GM21526 (cell line): Measurements from ENCODE around the gene PRDM2.

Experiments
- ATAC-seq: cut with Tn5 transposase; IDR thresholded peaks from one replicate; pipeline ENCODE4 v1.9.1; 2021; ENCODE audit warnings: moderate library complexity; ENCODE audit not compliant: unreplicated experiment, low FRiP score

PRDM2 gene

DNA sequence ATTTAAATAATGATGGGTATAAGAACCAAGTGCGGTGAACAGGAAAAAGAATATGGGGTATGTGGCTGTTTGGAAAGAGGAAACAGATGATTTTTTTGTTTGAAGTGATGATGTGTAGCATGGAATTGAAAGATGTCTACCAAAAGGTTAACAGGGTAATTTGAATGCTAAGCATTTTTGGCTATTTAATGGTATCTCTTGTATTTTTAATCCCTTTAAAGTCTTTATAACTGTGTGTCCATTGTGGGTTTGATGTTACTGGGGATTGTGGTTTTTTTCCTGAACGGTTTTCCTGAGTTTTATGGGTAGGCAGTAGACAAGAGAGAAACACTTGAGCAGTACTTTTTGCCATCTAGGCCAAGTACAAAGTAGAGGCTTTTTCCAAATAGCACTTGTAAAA is 63.2 kb downstream of the PRDM2 start:
- ATAC-seq: no peak

DNA sequence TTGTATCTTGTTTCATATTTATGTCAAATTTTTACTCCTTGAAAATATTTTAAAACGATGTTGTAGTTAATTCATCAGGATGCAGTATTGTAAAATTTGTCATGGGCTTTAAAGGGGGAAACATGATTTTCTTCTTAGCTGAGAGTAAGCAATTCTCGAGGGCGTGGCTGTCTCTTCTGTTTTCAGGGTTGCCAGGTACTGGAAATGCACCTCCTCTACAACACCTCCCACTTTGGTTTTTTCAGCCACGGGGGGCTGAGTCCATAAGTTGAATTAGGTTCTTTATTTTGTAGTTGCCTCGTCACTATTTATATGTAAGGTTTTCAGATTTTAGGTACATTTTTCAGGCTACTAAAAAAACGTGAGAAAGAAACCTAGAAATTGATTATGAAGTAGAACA is 64.0 kb downstream of the PRDM2 start:
- ATAC-seq: no peak

DNA sequence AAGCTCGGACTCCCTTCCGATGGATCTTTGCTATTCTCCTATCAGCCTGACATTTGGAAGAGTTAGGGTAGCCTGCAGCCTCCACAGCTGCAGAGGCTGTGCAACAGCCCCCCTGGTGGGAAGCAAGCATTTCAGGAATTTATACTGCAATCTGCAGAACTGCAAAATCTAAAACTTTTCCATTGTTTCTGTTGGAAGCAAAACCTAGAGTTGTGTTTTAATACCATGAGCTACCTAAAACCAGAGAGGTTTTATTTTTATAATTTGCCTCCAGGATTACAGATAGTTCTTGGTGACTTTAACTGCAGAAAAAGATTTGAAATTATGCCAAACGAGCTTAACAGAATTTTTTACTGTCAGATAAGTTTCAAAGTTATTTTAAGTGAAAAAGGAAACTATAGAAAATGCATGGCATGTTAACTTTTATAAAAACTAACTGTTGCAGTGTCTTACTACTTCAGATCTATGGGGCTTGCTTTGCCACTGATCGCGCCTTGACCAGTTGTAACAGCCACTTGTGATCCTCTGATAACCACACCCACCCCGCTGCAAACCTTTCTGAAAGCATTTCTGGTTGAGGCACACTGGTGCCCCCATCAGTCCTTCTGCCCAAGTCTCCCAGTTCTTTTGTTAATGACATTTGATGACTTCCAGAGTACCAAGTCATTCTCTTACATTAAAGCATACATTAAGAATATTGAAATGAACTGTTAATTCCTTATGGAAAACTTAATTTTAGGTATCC is 64.8 kb downstream of the PRDM2 start:
- ATAC-seq: no peak

DNA sequence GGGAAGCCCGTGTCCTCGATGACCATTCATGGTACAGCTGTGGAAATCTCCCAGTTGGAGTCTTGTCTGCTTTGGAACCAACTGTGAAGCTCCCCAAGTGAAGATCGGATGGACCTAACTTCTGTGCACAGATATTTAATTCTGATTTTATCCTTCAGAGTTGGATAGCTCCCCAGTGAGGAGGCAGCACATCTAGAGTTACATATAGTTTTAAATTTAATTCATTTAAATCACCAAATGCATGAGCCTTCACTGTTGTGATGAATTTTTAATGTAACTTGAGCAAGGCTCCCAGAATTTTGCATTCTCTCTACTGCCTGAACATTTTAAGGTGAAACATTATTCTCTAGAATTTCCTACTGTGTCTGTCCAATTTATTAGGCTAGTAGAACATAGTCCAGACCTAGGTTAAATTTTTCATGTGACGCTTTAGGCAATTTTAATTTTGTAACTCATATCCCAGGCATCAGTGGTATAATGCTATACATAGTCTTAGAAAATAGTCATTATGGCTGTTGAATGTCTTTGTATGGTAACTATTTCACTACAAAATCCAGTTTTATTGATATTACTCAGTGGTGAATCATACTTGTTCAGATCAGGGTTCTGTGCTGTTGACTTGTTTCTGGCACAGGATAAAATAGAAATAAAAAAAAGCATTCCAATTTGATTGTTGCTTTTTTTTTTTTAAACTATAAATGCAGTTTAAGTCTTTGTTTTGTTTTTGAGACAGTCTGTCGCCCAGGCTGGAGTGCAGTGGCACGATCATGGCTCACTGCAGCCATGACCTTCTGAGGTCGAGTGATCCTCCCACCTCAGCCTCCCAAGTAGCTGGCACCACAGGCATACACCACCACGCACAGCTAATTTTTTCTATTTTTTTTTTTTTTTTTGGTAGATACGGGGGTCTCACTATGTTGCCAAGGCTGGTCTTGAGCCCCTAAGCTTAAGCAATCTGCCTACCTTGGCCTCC is 66.9 kb downstream of the PRDM2 start:
- no peak for ATAC-seq

DNA sequence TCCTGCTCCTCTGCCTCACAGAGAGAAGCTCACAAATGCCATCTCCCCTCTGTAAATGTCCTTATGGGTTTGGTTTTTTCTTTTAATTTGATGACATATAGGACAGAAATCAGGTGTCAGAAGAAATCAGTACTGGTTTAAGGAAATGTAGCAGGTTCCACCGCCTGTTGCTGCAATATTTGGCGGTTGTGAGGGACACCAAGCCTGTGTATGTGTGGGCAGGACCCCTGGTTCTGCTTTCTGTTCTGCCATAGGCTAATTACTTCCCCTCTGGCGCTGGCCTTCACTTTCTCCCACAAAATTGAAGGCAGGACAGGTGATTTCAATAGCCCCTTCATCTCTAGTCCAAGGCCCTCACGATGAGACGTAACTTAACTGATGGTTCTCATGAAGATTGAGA is 69.2 kb downstream of the PRDM2 start:
- ATAC-seq: no peak

DNA sequence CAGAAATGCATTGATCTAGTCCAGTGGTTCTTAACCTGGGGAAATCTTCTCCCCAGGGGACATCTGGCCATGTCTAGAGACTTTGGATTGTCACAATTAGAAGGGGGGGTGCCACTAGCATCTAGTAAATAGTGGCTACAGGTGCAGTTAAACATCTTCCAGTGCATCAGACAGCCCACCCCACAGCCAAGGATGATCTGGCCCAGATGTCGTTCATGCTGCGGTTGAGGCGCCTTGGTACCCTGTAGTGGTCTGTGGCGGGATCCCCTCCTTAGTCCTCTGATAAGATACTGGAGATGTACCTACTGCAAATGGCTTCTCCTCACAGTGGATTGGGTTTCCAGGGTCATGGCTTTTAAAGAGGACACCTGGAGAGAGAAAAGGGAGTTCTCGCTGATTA is 69.8 kb downstream of the PRDM2 start:
- ATAC-seq: no peak

DNA sequence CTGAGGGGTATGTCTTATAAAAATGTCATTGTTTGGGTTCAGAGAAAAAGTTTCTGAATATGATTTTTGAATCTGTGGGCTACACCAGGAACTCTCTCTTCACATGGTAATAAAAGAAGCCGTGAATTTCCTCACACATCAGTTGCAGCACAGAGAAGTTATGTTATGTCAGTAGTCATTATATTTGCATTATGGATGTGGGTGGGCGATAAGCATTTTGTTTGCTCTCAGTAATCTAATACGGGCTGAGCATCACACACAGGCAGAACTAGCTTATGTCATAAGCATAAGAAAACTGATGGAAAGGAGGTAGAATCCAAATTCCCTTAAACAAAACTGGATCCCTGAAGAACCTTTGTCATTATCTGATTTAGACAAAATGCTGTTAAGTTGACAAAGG is 70.8 kb downstream of the PRDM2 start:
- no peak for ATAC-seq

DNA sequence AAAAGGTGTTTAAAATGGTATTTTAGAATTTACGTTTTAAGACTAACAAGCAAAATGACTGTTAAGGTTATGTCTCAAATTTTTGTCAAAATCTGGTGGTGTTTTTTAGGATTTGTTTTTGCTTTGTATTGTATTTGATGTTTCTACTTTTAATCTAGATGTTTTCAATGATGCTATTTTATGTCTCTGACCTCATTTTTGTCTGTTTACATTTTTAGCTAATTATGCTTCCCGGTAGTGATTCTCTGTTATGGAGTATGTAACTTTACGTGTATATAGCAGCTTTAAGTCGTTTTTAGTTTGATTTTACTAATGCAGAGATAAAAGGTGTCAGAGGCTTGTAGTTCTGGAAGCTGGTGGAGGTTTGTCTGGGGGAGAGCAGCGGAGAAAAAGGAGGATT is 71.8 kb downstream of the PRDM2 start:
- ATAC-seq: no peak

DNA sequence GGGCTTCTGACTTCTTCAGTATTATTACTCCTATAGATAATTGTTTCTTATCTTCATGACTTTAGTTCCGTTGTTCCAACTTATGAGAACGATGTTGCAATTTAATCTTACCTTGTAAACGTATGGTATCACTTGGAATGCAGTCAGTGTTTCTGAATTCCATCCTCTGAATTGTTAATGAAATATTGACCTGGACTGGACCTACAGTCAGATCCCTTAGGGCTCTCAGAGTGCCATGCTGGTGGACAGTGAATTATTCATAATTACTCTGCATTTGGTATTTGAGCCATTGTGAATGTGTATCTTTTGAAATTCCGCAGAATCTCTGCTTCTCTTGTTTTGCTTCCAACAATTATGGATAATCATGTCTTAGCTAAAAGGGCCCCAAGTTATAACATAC is 72.3 kb downstream of the PRDM2 start:
- no peak for ATAC-seq

DNA sequence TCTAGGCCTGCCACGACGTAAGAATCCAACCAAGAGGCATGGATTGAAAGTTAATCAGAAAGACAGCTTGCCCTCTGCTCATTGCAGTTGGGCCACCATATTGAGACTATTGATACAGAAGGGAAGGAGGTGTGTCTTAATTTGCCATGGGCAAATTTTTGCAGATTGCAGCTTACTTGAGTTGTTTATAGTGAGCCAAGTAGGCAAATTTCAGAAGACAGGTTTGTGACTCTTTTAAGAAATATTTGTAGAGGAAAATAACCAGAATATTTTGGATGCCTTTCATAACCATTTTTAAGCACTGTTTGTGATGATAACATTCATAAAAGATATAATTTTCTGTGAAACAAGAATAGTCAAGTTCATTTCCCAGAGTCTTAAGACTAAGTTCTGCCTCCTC is 74.1 kb downstream of the PRDM2 start:
- no peak for ATAC-seq

DNA sequence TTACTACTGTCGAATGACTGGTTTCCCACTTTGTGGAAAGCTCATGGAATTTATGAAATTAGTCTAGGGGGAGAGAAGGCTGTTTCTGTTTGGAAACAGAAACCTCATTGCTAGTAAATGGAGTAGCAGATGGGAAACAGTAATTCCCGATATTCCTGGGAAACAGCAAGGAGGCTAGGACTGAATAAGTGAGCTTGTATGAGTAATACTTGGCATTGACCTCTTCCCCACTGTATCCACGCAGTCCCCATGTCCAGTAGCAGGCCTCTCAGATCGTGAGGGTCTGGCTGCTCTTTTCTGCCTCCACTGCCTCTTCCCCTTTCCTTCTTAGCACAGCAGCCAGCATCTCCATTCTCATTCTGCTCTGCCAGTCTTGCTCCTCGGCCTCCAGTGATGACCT is 75.5 kb downstream of the PRDM2 start:
- ATAC-seq: no peak

DNA sequence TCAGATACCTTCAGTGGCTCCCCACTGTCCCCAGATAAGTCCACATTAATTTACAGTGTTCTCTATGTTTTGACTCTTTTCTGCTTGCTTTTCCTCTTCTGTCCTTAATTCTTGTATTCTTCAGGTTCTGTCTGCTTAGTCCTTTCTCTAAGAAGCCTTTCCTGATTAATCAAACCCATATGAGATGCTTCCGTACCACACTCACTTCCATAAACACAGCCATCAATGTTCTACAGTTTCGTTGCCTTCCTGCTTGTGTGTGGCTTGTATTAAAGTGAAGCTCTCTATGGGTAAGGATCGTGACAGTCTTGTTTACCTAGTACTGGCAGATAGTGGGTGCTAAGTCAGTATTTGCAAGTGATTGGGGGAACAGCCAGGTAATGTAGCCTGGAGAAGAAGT is 75.9 kb downstream of the PRDM2 start:
- ATAC-seq: no peak

DNA sequence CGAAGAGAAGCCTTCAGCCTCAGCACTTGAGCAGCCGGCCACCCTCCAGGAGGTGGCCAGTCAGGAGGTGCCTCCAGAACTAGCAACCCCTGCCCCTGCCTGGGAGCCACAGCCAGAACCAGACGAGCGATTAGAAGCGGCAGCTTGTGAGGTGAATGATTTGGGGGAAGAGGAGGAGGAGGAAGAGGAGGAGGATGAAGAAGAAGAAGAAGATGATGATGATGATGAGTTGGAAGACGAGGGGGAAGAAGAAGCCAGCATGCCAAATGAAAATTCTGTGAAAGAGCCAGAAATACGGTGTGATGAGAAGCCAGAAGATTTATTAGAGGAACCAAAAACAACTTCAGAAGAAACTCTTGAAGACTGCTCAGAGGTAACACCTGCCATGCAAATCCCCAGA is 78.4 kb downstream of the PRDM2 start:
- no peak for ATAC-seq

DNA sequence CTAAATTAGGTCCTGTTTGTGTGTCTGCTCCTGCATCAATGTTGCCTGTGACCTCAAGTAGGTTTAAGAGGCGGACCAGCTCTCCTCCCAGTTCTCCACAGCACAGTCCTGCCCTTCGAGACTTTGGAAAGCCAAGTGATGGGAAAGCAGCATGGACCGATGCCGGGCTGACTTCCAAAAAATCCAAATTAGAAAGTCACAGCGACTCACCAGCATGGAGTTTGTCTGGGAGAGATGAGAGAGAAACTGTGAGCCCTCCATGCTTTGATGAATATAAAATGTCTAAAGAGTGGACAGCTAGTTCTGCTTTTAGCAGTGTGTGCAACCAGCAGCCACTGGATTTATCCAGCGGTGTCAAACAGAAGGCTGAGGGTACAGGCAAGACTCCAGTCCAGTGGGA is 79.9 kb downstream of the PRDM2 start:
- no peak for ATAC-seq

DNA sequence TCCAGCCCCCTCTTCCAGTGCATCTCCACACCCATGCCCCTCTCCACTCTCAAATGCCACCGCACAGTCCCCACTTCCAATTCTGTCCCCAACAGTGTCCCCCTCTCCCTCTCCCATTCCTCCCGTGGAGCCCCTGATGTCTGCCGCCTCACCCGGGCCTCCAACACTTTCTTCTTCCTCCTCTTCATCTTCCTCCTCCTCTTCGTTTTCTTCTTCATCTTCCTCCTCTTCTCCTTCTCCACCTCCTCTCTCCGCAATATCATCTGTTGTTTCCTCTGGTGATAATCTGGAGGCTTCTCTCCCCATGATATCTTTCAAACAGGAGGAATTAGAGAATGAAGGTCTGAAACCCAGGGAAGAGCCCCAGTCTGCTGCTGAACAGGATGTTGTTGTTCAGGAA is 80.8 kb downstream of the PRDM2 start:
- no peak for ATAC-seq

DNA sequence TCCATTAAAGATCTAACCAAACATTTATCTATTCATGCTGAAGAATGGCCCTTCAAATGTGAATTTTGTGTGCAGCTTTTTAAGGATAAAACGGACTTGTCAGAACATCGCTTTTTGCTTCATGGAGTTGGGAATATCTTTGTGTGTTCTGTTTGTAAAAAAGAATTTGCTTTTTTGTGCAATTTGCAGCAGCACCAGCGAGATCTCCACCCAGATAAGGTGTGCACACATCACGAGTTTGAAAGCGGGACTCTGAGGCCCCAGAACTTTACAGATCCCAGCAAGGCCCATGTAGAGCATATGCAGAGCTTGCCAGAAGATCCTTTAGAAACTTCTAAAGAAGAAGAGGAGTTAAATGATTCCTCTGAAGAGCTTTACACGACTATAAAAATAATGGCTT is 81.2 kb downstream of the PRDM2 start:
- ATAC-seq: no peak

DNA sequence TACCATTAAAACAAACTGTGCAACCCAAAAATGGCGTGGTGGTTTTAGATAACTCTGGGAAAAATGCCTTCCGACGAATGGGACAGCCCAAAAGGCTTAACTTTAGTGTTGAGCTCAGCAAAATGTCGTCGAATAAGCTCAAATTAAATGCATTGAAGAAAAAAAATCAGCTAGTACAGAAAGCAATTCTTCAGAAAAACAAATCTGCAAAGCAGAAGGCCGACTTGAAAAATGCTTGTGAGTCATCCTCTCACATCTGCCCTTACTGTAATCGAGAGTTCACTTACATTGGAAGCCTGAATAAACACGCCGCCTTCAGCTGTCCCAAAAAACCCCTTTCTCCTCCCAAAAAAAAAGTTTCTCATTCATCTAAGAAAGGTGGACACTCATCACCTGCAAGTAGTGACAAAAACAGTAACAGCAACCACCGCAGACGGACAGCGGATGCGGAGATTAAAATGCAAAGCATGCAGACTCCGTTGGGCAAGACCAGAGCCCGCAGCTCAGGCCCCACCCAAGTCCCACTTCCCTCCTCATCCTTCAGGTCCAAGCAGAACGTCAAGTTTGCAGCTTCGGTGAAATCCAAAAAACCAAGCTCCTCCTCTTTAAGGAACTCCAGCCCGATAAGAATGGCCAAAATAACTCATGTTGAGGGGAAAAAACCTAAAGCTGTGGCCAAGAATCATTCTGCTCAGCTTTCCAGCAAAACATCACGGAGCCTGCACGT is 82.1 kb downstream of the PRDM2 start:
- no peak for ATAC-seq

DNA sequence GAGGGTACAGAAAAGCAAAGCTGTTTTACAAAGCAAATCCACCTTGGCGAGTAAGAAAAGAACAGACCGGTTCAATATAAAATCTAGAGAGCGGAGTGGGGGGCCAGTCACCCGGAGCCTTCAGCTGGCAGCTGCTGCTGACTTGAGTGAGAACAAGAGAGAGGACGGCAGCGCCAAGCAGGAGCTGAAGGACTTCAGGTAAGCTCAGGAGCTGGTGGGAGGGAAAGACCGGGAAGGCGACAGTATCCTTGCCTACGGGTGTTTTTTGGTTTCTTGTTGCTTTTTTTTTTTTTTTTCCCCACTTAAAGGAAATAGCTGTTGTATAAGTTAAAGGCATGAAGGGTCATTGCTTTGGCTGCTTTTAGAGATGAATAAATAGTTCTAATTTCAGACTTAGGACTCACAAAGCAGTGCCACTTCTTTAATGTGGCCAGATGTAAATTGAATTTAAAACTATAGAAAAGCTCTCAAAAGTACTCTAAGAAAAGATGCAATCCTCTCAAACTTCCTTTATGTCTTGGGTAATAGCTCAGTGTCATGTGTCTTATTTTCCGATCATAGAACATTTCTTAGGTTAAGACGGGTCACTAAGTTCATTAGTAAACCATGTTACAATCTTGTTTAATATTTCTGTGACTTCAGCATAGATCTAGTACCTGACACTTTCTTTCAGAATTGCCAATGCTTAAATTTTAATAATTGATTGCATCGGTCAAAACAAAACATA is 82.8 kb downstream of the PRDM2 start:
- ATAC-seq: no peak

DNA sequence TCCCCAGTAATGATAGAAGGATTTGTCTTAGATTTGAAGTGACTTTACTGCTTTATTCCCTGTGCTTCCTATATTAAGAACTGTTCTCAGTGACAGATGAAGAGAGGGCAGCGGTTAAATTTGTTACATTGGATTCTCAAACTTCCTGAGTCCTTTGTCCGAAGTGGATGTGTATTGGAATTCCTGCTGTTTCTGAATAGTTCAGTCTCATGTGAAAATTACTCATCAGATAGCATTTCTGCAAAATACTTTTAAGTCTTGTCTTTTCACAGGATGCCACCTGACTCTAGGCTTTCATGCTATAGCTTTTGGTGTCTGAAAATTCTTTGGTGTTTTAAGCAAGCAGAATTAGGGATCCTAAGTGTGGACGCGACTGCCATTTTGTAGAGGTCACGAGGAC is 83.6 kb downstream of the PRDM2 start:
- no peak for ATAC-seq

DNA sequence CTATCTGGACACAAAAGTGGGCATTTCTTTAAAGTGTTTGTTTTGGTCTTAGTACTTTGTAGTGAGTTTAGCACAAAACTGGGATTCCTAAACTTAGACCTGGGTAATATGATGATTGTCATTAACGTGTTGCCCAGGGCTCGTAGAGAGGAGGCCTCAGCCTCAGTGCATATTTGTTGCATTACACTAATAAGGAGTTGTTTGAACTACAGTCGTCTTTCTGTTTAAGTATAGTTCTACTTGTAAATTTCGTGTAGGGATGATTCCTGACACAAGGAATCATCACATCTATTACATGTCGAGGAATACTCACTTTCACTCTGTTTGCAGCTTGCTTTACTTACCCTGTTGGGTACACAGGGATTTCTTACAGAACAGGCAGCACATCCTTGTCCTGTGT is 85.0 kb downstream of the PRDM2 start:
- ATAC-seq: no peak

DNA sequence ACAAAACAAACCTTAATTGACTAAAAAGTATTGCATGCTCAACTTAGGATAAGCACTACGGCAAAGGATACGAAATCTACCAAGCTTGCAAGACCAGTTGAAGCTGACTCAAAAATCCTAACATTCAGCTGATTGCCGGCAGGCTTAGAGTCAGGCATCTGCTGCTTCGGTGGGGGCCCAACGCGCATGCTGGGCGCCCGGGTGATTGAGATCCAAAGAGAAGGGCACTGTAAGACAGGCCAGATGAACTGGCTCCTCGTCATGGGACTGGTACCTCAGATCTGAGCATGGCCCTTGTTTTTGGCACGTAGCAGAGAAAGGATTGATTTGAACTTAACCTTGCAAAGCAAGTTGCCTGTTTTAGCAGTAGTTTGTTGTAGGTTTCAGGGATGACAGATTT is 86.6 kb downstream of the PRDM2 start:
- no peak for ATAC-seq
